Suppressor macrophage (primary cell): ENCODE data around the gene EEF1A2.

Experiments
- DNase-seq, 4 experiments: peaks; one replicate each; pipeline ENCODE4 v3.0.0-alpha.2; 2020 to 2022

The EEF1A2 gene

DNA sequence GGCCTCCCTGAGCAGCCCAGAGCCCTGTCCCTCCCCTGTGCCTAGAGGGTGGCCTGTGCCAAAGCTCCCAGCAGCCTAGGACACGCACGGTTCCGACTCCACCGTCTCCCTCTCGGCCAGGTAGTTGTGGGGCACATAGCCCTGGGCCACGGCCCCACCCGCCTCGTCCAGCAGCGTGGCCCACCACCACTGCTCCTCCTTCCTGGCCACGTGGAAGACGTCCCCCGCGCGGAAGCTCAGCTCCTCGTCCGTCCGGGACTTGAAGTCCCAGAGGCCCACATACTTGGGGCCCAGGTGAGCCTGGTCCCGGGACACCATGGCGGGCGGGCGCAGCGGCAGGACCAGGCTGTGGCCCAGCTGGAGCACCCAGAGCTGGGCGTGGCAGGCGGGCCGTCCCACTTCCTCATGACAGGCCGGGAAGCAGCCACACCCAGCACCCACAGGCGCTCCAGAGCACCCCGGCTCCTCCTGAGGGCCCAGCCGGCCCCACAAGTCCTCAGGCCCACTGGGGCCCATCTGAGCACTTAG is 38.2 kb upstream of the EEF1A2 start, which contains the start of gene PTK6:
Gene PTK6 (minus strand): TSS at position 380 of the 528 bp plus-strand sequence. CDS start 62 bp downstream, at position 318.
- peak; percentile 77 to 93 (median 89) for DNase-seq

GRCh38 chr20:63536241-63536977 is 37.5 kb upstream of the EEF1A2 start:
- DNase-seq: peak in 3 of 4 experiments; percentile 19 to 30 (median 22)

- peak in 1 of 4 experiments; percentile 14 for DNase-seq
These were observed 36.2 kb upstream of the EEF1A2 start for GRCh38 chr20:63534831-63535651.

- no peak for DNase-seq
These were observed 35.5 kb upstream of the EEF1A2 start for GRCh38 chr20:63534427-63534830.

DNA sequence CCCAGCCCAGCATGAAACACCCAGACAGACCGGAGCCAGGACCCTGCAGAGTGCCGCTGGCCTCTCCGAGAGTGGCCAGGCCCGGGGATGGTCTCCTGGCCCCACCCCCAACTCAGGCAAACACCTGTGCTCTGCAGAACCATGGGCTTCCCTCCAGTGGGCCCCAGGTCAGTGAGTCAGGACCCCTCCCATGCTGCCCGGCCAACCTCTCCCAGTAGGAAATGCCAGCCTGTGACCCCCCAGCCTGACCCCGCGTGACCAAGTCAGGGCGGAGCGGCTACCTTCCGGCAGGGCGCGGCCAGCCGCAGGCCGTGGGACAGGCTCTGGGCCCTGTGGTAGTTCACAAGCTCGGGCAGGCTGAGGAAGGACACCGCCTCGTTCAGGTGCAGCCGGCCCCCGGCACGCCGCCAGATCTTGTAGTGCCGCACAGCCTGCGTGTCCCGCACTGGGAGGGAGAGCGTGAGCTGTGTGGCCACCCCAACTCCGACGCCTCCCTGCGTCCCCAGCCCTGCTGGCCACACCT is 35.0 kb upstream of the EEF1A2 start:
- no peak for DNase-seq

DNA sequence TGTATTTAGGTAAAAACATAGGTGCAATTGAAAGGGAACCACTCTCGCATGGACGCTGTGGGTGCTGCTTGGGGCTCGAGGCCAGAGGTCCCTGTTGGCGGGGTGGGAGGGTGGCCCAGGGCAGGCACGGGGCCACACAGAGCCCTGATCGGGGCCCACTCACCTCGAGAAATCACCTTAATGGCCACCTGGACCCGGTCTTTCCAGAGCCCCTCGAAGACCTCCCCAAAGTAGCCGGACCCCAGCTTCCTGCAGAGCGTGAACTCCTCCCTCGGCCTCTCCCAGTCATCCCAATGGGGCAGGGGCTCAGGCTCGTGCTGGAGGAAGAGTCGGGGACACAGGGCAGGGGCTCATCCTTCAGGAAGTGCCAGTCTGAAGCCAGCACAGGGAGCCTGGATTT is 34.5 kb upstream of the EEF1A2 start:
- DNase-seq: no peak

GRCh38 chr20:63532449-63532971 is 33.6 kb upstream of the EEF1A2 start:
- no peak for DNase-seq

DNA sequence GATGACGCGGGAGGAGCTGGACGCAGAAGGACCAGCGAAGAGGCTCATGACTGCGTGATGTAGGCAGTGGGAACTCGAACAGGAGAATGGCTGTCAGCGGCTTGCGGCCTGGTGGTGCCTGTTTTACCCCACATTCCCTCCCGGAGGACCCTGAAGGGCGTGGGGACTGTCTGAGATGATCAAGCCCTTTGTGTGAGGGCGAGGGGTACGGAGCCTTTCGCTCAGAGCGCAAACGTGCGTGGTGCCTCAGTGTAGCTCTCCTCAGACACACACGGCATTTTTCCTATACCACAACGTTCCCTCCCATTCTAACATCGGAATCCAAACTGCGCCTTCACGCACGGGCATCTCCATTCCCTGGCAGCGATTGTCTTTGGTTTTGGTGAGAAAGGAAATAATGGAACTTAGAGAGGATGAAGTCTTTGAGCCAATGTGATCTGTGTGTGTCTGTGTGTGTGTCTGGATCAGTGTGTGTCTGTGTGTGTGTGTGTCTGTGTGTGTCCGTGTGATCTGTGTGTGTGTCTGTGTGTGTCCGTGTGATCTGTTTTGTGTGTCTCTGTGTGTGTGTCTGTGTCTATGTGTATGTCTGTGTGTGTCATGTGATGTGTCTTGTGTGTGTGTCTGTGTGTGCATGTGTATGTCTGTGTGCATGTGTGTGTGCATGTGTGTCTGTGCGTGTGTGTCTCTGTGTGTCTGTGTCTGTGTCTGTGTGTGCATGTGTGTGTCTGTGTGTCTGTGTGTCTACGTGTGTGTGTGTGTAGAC is 33.0 kb upstream of the EEF1A2 start:
- DNase-seq: no peak

- DNase-seq: no peak
These were observed 31.9 kb upstream of the EEF1A2 start for GRCh38 chr20:63530788-63531160.

GRCh38 chr20:63529861-63530787 is 31.2 kb upstream of the EEF1A2 start:
- no peak for DNase-seq

DNA sequence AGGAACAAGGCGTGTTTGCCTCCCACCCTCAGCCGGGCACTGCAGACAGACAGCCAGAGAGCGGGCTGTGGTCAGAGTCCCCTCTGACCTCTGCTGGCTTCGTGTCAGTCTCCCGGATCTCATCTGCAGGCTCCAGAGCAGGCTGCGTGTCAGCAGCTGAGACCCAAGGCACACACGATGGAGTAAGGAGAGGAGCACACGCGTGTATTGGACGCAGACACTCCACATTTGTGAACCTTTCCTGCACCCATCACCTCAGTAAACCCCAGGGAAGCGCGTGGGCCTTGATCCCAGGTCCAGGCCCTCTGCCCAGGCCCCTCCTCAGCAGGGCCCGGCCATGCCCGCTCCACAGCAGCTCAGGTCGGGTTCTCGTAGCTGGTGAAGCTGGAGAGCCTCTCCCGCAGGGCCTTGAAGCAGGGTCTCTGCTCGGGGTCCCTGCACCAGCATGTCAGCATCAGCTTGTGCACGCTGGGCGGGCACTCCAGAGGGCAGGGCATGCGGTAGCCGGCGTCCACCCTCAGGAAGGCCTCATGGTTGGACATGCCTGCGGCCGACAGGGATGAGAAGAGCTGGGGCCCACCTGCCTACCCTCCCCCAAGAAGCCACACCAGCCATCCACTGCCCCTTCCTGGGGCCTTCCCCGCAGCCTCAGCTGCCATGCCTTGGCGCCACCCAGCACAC is 30.4 kb upstream of the EEF1A2 start:
- DNase-seq: no peak

GRCh38 chr20:63527184-63527583 is 28.3 kb upstream of the EEF1A2 start:
- DNase-seq: no peak

- DNase-seq: peak in 1 of 4 experiments; percentile 20
These were observed 27.1 kb upstream of the EEF1A2 start for GRCh38 chr20:63525971-63526370.

DNA sequence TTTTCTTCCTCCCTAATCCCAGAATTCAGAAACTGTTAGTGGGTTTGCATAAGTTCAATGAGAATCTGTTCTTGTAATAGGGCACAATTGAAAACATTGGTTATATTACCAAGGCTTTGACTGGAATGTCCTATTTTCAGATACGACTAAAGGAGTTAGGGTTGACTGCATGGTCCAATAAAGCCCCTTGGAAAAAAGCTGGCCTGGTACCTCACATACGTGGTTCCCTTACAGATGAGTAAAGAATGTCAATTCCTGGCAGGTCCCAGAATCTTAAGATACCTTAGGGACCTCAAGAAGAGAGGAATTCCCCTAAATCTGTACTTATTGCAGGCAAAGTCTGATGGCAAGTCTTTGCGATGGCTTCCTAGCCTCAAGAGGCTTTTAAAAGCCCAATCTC is 26.3 kb upstream of the EEF1A2 start:
- no peak for DNase-seq

GRCh38 chr20:63522981-63523611 is 24.2 kb upstream of the EEF1A2 start:
- no peak for DNase-seq

- DNase-seq: no peak
These were observed 23.4 kb upstream of the EEF1A2 start for GRCh38 chr20:63522091-63522868.

- DNase-seq: no peak
These were observed 22.7 kb upstream of the EEF1A2 start for GRCh38 chr20:63521602-63522001.

GRCh38 chr20:63520934-63521601 is 22.2 kb upstream of the EEF1A2 start:
- peak; percentile 66 to 90 (median 77) for DNase-seq
